ENCODE measurements around the gene TRABD2A. TPM values are rescaled to one million over a fixed set of nuclear protein-coding genes. Genes with fewer than 3 reads are reported as not detected.

TRABD2A gene
- total and polyA plus RNA-seq, 3 experiments from 2014 or later: 20.3 to 36.6 (median 20.8) TPM

- Histone ChIP-seq H3K9me3 (ENCODE audit: low read length) (no peaks in the 10 kb centered on the region), H3K27ac (ENCODE audit: low read depth, low read length) (no peak overlapping the region), H3K4me1 (ENCODE audit: insufficient read depth, low read length) (no peaks in the 10 kb centered on the region), H3K36me3 (ENCODE audit: insufficient read depth, low read length) (no peaks in the 10 kb centered on the region), H3K4me3 (ENCODE audit: low read length) (no peak overlapping the region), H3K27me3 (ENCODE audit: insufficient read depth, low read length, poor library complexity, severe bottlenecking) (no peaks in the 10 kb centered on the region)
- Mint-ChIP-seq H3K27me3 (no peaks in the 10 kb centered on the region), H3K36me3 (peaks cover 2 to 17% (median 5%) of the 10 kb centered on the region in 3 donors), H3K4me1 (peaks cover 13 to 33% (median 30%) of the 10 kb centered on the region in 3 donors), H3K4me3 (no peak overlapping the region), H3K9me3 (peaks cover 5 to 9% (median 6%) of the 10 kb centered on the region in 5 donors), H3K27ac (peak overlapping the region in 3 of 8 donors; percentile 42 to 59 (median 56))
- ChIA-PET CTCF (no interaction called here), POLR2A (no interaction called here)
- DNase-seq: no peak
Observed at GRCh38 chr2:84797271-84797670, 83.6 kb downstream of the TRABD2A start.

- ChIA-PET POLR2A (no interaction called here), CTCF (no interaction called here)
- H3K27me3 ChIP-seq (ENCODE audit: insufficient read depth, low read length, poor library complexity, severe bottlenecking): no peaks in the 10 kb centered on the region
- Mint-ChIP-seq H3K27me3 (no peaks in the 10 kb centered on the region), H3K9me3 (peaks cover 0 to 4% (median 2%) of the 10 kb centered on the region in 5 donors), H3K4me1 (peaks cover 11 to 31% (median 25%) of the 10 kb centered on the region in 3 donors), H3K27ac (peak overlapping the region in 2 of 8 donors; percentile 42 to 56), H3K36me3 (peaks cover under 1 to 13% (median 2%) of the 10 kb centered on the region in 3 donors), H3K4me3 (no peak overlapping the region)
- H3K4me1 ChIP-seq (ENCODE audit: insufficient read depth, low read length): no peaks in the 10 kb centered on the region
- H3K36me3 ChIP-seq (ENCODE audit: insufficient read depth, low read length): no peaks in the 10 kb centered on the region
- H3K9me3 ChIP-seq (ENCODE audit: low read length): no peaks in the 10 kb centered on the region
- no peak overlapping the region for H3K4me3 ChIP-seq (ENCODE audit: low read length)
- H3K27ac ChIP-seq (ENCODE audit: low read depth, low read length): no peak overlapping the region
- no peak for DNase-seq
Observed at GRCh38 chr2:84796798-84797197, 84.1 kb downstream of the TRABD2A start.

GRCh38 chr2:84793641-84794040, 87.2 kb downstream of the TRABD2A start:
- ChIA-PET CTCF (interaction anchor here (1.3 kb wide), 1 partner anchor 52 kb away, joined by 4 read pairs; no protein-coding TSS in a partner anchor), POLR2A (no interaction called here)
- peaks cover 0 to 2% (median 0%) of the 10 kb centered on the region in 5 donors for H3K9me3 Mint-ChIP-seq
- H3K27me3 Mint-ChIP-seq: no peaks in the 10 kb centered on the region
- no peak overlapping the region for H3K4me3 ChIP-seq (ENCODE audit: low read length)
- no peak overlapping the region for H3K27ac ChIP-seq (ENCODE audit: low read depth, low read length)
- peaks cover 0 to 15% (median 0%) of the 10 kb centered on the region in 3 donors for H3K36me3 Mint-ChIP-seq
- no peak for DNase-seq
- no peaks in the 10 kb centered on the region for H3K9me3 ChIP-seq (ENCODE audit: low read length)
- no peak overlapping the region for H3K4me3 Mint-ChIP-seq
- no peaks in the 10 kb centered on the region for H3K4me1 ChIP-seq (ENCODE audit: insufficient read depth, low read length)
- H3K4me1 Mint-ChIP-seq: peaks cover 2 to 13% (median 4%) of the 10 kb centered on the region in 3 donors
- H3K27ac Mint-ChIP-seq: peak overlapping the region in 1 of 8 donors; percentile 21
- H3K27me3 ChIP-seq (ENCODE audit: insufficient read depth, low read length, poor library complexity, severe bottlenecking): no peaks in the 10 kb centered on the region
- H3K36me3 ChIP-seq (ENCODE audit: insufficient read depth, low read length): no peaks in the 10 kb centered on the region

DNA sequence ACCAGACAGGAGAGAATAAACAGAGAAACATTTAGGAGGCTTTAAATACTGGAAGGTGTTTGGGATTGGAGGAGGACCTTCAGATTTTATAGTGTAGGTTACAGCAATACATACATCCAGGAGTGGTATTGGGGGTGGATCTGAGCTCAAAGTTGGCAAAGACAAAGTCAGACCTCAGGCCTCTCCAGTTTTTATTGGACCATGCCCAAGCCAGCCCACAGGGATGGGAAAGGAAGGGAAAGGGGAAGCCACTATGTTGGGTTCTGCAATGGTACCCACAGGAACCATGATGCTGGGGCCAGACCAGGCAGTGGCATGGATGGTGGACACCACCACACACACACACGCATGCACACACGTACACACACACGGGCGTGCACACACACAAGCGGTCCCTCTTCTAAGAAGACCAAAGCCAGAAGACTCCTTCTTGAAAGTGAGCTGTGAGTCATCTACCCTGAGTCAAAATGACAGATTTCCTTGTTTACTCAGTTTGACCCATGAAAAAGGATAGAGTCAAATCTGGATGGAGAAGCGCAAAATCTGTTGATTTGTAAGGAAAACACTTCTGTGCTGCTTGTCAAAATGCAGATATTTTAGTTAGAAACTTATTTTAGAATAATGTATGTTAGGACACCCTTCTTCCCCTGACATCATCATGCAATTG, 87.9 kb downstream of the TRABD2A start:
- no peak overlapping the region for H3K4me3 ChIP-seq (ENCODE audit: low read length)
- Mint-ChIP-seq H3K4me1 (peaks cover 0 to 7% (median 0%) of the 10 kb centered on the region in 3 donors), H3K9me3 (peaks cover 0 to 2% (median 0%) of the 10 kb centered on the region in 5 donors), H3K4me3 (no peak overlapping the region), H3K27me3 (no peaks in the 10 kb centered on the region), H3K27ac (no peak overlapping the region), H3K36me3 (peaks cover 0 to 22% (median 0%) of the 10 kb centered on the region in 3 donors)
- no peak overlapping the region for H3K27ac ChIP-seq (ENCODE audit: low read depth, low read length)
- no peaks in the 10 kb centered on the region for H3K27me3 ChIP-seq (ENCODE audit: insufficient read depth, low read length, poor library complexity, severe bottlenecking)
- no peaks in the 10 kb centered on the region for H3K4me1 ChIP-seq (ENCODE audit: insufficient read depth, low read length)
- POLR2A ChIA-PET: no interaction called here
- no peaks in the 10 kb centered on the region for H3K36me3 ChIP-seq (ENCODE audit: insufficient read depth, low read length)
- H3K9me3 ChIP-seq (ENCODE audit: low read length): no peaks in the 10 kb centered on the region
- CTCF ChIA-PET: interaction anchor here (1.2 to 1.3 kb wide), 2 partner anchors 52 to 89 kb away, joined by 3 to 4 read pairs; no protein-coding TSS in a partner anchor
- DNase-seq: no peak

DNA sequence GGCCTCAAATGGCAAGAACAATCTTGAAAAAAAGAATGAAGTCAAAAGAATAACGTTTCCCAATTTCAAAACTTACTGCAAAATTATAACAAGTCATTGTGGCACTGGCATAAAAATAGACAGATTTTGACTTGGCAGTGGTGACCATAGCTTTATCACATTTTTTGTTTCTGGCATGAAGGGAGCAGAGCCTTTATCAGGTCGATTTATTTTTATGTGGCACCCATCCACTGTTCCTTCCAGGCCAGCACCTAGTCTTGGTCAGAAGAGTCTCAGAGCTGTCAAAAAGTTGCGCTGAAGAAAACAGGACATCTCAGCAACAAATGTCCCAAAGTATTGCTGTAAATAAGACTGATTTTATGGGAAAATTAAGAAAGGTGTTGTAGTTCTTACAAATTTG, 92.4 kb downstream of the TRABD2A start:
- H3K27ac ChIP-seq (ENCODE audit: low read depth, low read length): no peak overlapping the region
- no peaks in the 10 kb centered on the region for H3K27me3 ChIP-seq (ENCODE audit: insufficient read depth, low read length, poor library complexity, severe bottlenecking)
- H3K9me3 ChIP-seq (ENCODE audit: low read length): no peaks in the 10 kb centered on the region
- DNase-seq: no peak
- peaks cover 0 to 2% (median 0%) of the 10 kb centered on the region in 5 donors for H3K9me3 Mint-ChIP-seq
- H3K4me1 ChIP-seq (ENCODE audit: insufficient read depth, low read length): peaks cover 16% of the 10 kb centered on the region
- H3K27me3 Mint-ChIP-seq: peaks cover 0 to 1% of the 10 kb centered on the region in 2 donors
- no peaks in the 10 kb centered on the region for H3K36me3 ChIP-seq (ENCODE audit: insufficient read depth, low read length)
- H3K4me3 Mint-ChIP-seq: no peak overlapping the region
- ChIA-PET POLR2A (no interaction called here), CTCF (no interaction called here)
- no peak overlapping the region for H3K4me3 ChIP-seq (ENCODE audit: low read length)
- H3K27ac Mint-ChIP-seq: no peak overlapping the region
- H3K4me1 Mint-ChIP-seq: peaks cover 23 to 29% (median 24%) of the 10 kb centered on the region in 3 donors
- peaks cover 0 to 43% (median 2%) of the 10 kb centered on the region in 3 donors for H3K36me3 Mint-ChIP-seq

DNA sequence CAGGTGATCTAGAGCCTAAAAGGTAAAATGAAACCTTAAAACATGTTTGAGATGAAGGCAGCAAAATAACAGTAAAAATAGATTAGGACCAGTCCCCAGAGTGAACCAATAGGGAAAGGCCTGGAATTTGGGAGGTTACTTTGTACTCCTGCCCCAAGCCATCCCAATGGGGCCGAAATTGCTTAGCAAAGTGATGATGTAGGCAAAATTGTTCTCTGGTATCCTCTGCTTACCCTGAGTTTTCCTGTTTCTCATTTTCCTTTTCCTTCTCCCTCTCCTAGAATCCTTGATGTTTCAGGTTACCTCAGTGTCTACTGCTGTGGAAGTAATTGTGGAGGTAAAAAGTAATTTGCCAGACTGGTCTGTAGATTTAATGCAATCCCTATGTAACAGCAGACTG, 92.9 kb downstream of the TRABD2A start:
- Histone ChIP-seq H3K27me3 (ENCODE audit: insufficient read depth, low read length, poor library complexity, severe bottlenecking) (no peaks in the 10 kb centered on the region), H3K36me3 (ENCODE audit: insufficient read depth, low read length) (no peaks in the 10 kb centered on the region), H3K4me3 (ENCODE audit: low read length) (no peak overlapping the region), H3K9me3 (ENCODE audit: low read length) (no peaks in the 10 kb centered on the region), H3K27ac (ENCODE audit: low read depth, low read length) (no peak overlapping the region), H3K4me1 (ENCODE audit: insufficient read depth, low read length) (peaks cover 20% of the 10 kb centered on the region)
- CTCF ChIA-PET: no interaction called here
- no peak overlapping the region for H3K27ac Mint-ChIP-seq
- POLR2A ChIA-PET: no interaction called here
- peaks cover 28 to 33% (median 28%) of the 10 kb centered on the region in 3 donors for H3K4me1 Mint-ChIP-seq
- peaks cover 0 to 2% of the 10 kb centered on the region in 2 donors for H3K27me3 Mint-ChIP-seq
- peaks cover 0 to 44% (median 2%) of the 10 kb centered on the region in 3 donors for H3K36me3 Mint-ChIP-seq
- no peak overlapping the region for H3K4me3 Mint-ChIP-seq
- H3K9me3 Mint-ChIP-seq: peaks cover 0 to 2% (median 0%) of the 10 kb centered on the region in 5 donors
- DNase-seq: no peak

DNA sequence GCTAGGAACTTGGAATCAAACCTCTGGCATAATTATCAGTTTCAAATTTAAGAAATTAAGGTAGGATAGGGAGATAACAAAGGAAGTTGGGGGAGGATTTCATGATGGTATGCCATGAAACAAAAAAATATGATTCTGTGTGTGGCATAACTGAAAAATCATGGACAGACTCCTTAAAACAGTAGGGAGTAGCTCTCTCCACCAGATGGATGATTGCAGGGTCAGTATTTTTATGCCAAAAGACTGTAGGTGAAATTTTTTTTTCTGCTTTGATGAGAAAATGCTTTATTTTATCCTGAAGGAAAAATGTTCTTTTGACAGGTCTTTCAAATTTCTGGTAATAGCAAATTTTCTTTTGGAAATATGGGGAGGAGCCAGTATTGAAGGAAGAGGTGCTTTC, 94.3 kb downstream of the TRABD2A start:
- Histone ChIP-seq H3K27ac (ENCODE audit: low read depth, low read length) (no peak overlapping the region), H3K4me1 (ENCODE audit: insufficient read depth, low read length) (peaks cover 33% of the 10 kb centered on the region), H3K9me3 (ENCODE audit: low read length) (no peaks in the 10 kb centered on the region), H3K36me3 (ENCODE audit: insufficient read depth, low read length) (no peaks in the 10 kb centered on the region), H3K27me3 (ENCODE audit: insufficient read depth, low read length, poor library complexity, severe bottlenecking) (no peaks in the 10 kb centered on the region), H3K4me3 (ENCODE audit: low read length) (no peak overlapping the region)
- H3K36me3 Mint-ChIP-seq: peaks cover 0 to 36% (median 2%) of the 10 kb centered on the region in 3 donors
- ChIA-PET POLR2A (no interaction called here), CTCF (interaction anchor here (1.0 kb wide), 1 partner anchor 139 kb away, joined by 3 read pairs; no protein-coding TSS in a partner anchor)
- peaks cover 0 to 2% (median 0%) of the 10 kb centered on the region in 5 donors for H3K9me3 Mint-ChIP-seq
- no peak overlapping the region for H3K27ac Mint-ChIP-seq
- peaks cover 42 to 48% (median 42%) of the 10 kb centered on the region in 3 donors for H3K4me1 Mint-ChIP-seq
- no peak for DNase-seq
- H3K27me3 Mint-ChIP-seq: peaks cover 0 to 2% of the 10 kb centered on the region in 2 donors
- H3K4me3 Mint-ChIP-seq: no peak overlapping the region

DNA sequence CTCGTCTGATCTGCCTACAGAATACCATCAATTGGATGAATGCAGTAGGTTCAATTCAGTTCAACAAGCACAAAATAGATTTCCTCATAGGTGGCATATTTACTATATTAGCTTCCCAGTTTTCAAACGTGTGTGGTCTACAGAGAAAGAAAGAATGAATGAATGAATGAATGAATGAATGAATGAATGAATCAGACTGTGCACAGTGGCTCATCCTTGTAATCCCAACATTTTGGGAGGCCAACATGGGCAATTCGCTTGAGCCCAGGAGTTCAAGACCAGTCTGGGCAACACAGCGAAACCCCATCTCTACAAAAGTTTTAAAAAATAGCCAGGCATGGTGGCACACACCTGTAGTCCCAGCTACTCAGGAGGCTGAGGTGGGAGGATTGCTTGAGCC, 94.9 kb downstream of the TRABD2A start:
- Mint-ChIP-seq H3K27ac (peak overlapping the region in 2 of 8 donors; percentile 20 to 54), H3K9me3 (peaks cover 0 to 5% (median 0%) of the 10 kb centered on the region in 5 donors)

More for the DNA sequence above, 94.9 kb downstream of the TRABD2A start:
- Mint-ChIP-seq H3K4me3 (peak overlapping the region in 1 of 7 donors; percentile 44), H3K27me3 (peaks cover 0 to 2% of the 10 kb centered on the region in 2 donors), H3K4me1 (peaks cover 48 to 54% (median 49%) of the 10 kb centered on the region in 3 donors), H3K36me3 (peaks cover 0 to 36% (median 2%) of the 10 kb centered on the region in 3 donors)
- no peaks in the 10 kb centered on the region for H3K27me3 ChIP-seq (ENCODE audit: insufficient read depth, low read length, poor library complexity, severe bottlenecking)
- H3K36me3 ChIP-seq (ENCODE audit: insufficient read depth, low read length): no peaks in the 10 kb centered on the region
- ChIA-PET CTCF (interaction anchor here (1.0 kb wide), 1 partner anchor 140 kb away, joined by 3 read pairs; no protein-coding TSS in a partner anchor), POLR2A (no interaction called here)
- DNase-seq: no peak
- no peak overlapping the region for H3K4me3 ChIP-seq (ENCODE audit: low read length)
- peaks cover 40% of the 10 kb centered on the region for H3K4me1 ChIP-seq (ENCODE audit: insufficient read depth, low read length)
- H3K9me3 ChIP-seq (ENCODE audit: low read length): no peaks in the 10 kb centered on the region
- H3K27ac ChIP-seq (ENCODE audit: low read depth, low read length): no peak overlapping the region
